HPDE6-E6E7 (cell line): ENCODE data around the gene TBCE.

Experiments used
- DNase-seq: peaks from one replicate; pipeline ENCODE4 v3.0.0; 2011; ENCODE audit warnings: missing footprints; ENCODE audit errors: extremely low spot score

Gene TBCE

GRCh38 chr1:235367000-235367908 is at the start of gene TBCE:
TBCE (plus strand) TSS chr1:235367427; CDS start chr1:235380050, 12,623 bp downstream.
- peak; percentile 98 for DNase-seq

GRCh38 chr1:235319255-235319654 is 48.0 kb upstream of the TBCE start:
- DNase-seq: no peak

- DNase-seq: no peak
Observed at GRCh38 chr1:235320521-235321179, 46.6 kb upstream of the TBCE start.

GRCh38 chr1:235324296-235324695 is 42.9 kb upstream of the TBCE start:
- no peak for DNase-seq

- DNase-seq: no peak
Observed at GRCh38 chr1:235325139-235325538, 42.1 kb upstream of the TBCE start.

GRCh38 chr1:235325854-235326253 is 41.4 kb upstream of the TBCE start:
- DNase-seq: no peak

- no peak for DNase-seq
Observed at GRCh38 chr1:235326719-235327558, 40.3 kb upstream of the TBCE start.

GRCh38 chr1:235327559-235328270 is 39.5 kb upstream of the TBCE start, which contains the start of gene ARID4B:
ARID4B (minus strand) TSS chr1:235328179; CDS start chr1:235326919, 1,260 bp downstream.
- DNase-seq: no peak

- peak; percentile 90 for DNase-seq
Observed at GRCh38 chr1:235328271-235329138, 38.7 kb upstream of the TBCE start, which contains the start of gene GGPS1. GGPS1 (plus strand) TSS chr1:235328570; CDS start chr1:235335265, 6,695 bp downstream.

- DNase-seq: no peak
Observed at GRCh38 chr1:235329139-235329902, 37.9 kb upstream of the TBCE start.

GRCh38 chr1:235330918-235331285 is 36.3 kb upstream of the TBCE start:
- DNase-seq: no peak

GRCh38 chr1:235331401-235331800 is 35.8 kb upstream of the TBCE start:
- no peak for DNase-seq

- no peak for DNase-seq
Observed at GRCh38 chr1:235336903-235337302, 30.3 kb upstream of the TBCE start.

- DNase-seq: no peak
Observed at GRCh38 chr1:235339746-235340145, 27.5 kb upstream of the TBCE start.

- DNase-seq: no peak
Observed at GRCh38 chr1:235341334-235341733, 25.9 kb upstream of the TBCE start.

- no peak for DNase-seq
Observed at GRCh38 chr1:235342039-235342438, 25.2 kb upstream of the TBCE start.

GRCh38 chr1:235342471-235342870 is 24.8 kb upstream of the TBCE start:
- DNase-seq: no peak

GRCh38 chr1:235343726-235344125 is 23.5 kb upstream of the TBCE start:
- DNase-seq: no peak

- DNase-seq: no peak
Observed at GRCh38 chr1:235351441-235351840, 15.8 kb upstream of the TBCE start.
